GM23338 (cell line): ENCODE results near the gene PRAC1. TPM values are rescaled to one million over a fixed set of nuclear protein-coding genes. Genes with fewer than 3 reads are reported as not detected.

ENCODE experiments used
- ATAC-seq: fragments of 200-7000 bp; cut with Tn5 transposase; 3 replicates; pipeline ENCODE4 v1.9.1; 2020
- DNase-seq: peaks from one replicate; pipeline ENCODE4 v3.0.0-alpha.2; 2015; ENCODE audit warnings: low spot score
- H2AFZ ChIP-seq: fragments of 200-600 bp; sonication (generic); 2 replicates; pipeline ENCODE4 v1.8.0; 2016; ENCODE audit warnings: antibody characterized with exemption, mild to moderate bottlenecking, moderate library complexity
- H3F3A ChIP-seq: fragments of 200-600 bp; sonication (generic); replicated peaks from 2 replicates; pipeline ENCODE4 v1.8.0; 2017; ENCODE audit warnings: antibody characterized with exemption, mixed run types, low read depth
- H3K27ac ChIP-seq: fragments of 200-600 bp; sonication (generic); 2 replicates; pipeline ENCODE4 v1.6.1; 2016; ENCODE audit warnings: low read depth
- H3K27me3 ChIP-seq: fragments of 200-600 bp; sonication (generic); 2 replicates; pipeline ENCODE4 v1.8.0; 2016; ENCODE audit warnings: mild to moderate bottlenecking, mixed run types, moderate library complexity; ENCODE audit not compliant: insufficient read depth
- H3K36me3 ChIP-seq: fragments of 200-600 bp; sonication (generic); 2 replicates; pipeline ENCODE4 v1.8.0; 2016; ENCODE audit warnings: mild to moderate bottlenecking; ENCODE audit not compliant: insufficient read depth
- H3K4me1 ChIP-seq: fragments of 200-600 bp; sonication (generic); 2 replicates; pipeline ENCODE4 v1.8.0; 2016; ENCODE audit warnings: mild to moderate bottlenecking, moderate library complexity; ENCODE audit not compliant: insufficient read depth
- H3K4me2 ChIP-seq: fragments of 200-600 bp; sonication (generic); 2 replicates; pipeline ENCODE4 v1.7.1; 2017; ENCODE audit warnings: mixed run types
- H3K4me3 ChIP-seq: fragments of 200-600 bp; sonication (generic); 2 replicates; pipeline ENCODE4 v1.6.1; 2016; ENCODE audit warnings: mixed run types
- H3K79me2 ChIP-seq: fragments of 200-600 bp; sonication (generic); replicated peaks from 2 replicates; pipeline ENCODE4 v1.8.0; 2017; ENCODE audit warnings: mild to moderate bottlenecking; ENCODE audit not compliant: insufficient read depth
- H3K9me2 ChIP-seq: fragments of 200-600 bp; sonication (generic); 2 replicates; pipeline ENCODE4 v1.8.0; 2017; ENCODE audit not compliant: insufficient read depth
- H4K20me1 ChIP-seq: fragments of 200-600 bp; sonication (generic); replicated peaks from 2 replicates; pipeline ENCODE4 v1.8.0; 2017; ENCODE audit warnings: mild to moderate bottlenecking; ENCODE audit not compliant: insufficient read depth
- H3K27ac Mint-ChIP-seq: 2 replicates; pipeline ENCODE4 v1.8.0; 2020; ENCODE audit warnings: inconsistent platforms, mild to moderate bottlenecking, moderate library complexity, mixed read lengths
- H3K27me3 Mint-ChIP-seq: 3 replicates; pipeline ENCODE4 v1.8.0; 2022; ENCODE audit warnings: low read depth, mild to moderate bottlenecking, moderate library complexity, mixed read lengths, inconsistent platforms; ENCODE audit not compliant: insufficient read depth, poor library complexity
- H3K36me3 Mint-ChIP-seq: 3 replicates; pipeline ENCODE4 v1.8.0; 2021; ENCODE audit warnings: low read depth, mild to moderate bottlenecking, inconsistent platforms, moderate library complexity, mixed read lengths
- H3K4me1 Mint-ChIP-seq: 3 replicates; pipeline ENCODE4 v1.8.0; 2020; ENCODE audit warnings: mild to moderate bottlenecking, inconsistent platforms, mixed read lengths
- H3K4me3 Mint-ChIP-seq: 3 replicates; pipeline ENCODE4 v1.8.0; 2021; ENCODE audit warnings: moderate library complexity, mild to moderate bottlenecking, inconsistent platforms, mixed read lengths
- H3K9me3 Mint-ChIP-seq: 3 replicates; pipeline ENCODE4 v1.8.0; 2020; ENCODE audit warnings: moderate library complexity, mild to moderate bottlenecking, inconsistent platforms, mixed read lengths
- CREB1 ChIP-seq: fragments of 250-450 bp; sonication (Bioruptor Pico); IDR thresholded peaks from 2 replicates; pipeline ENCODE4 v1.5.0; 2020; ENCODE audit warnings: low read depth, mild to moderate bottlenecking, moderate library complexity
- EZH2 ChIP-seq: fragments of 200-600 bp; sonication (generic); IDR thresholded peaks from one replicate; pipeline ENCODE4 v1.8.0; 2017; ENCODE audit warnings: antibody characterized with exemption, mild to moderate bottlenecking, low read depth; ENCODE audit not compliant: unreplicated experiment
- EZH2phosphoT487 ChIP-seq: fragments of 200-600 bp; sonication (generic); IDR thresholded peaks from one replicate; pipeline ENCODE4 v1.8.1; 2018; ENCODE audit warnings: antibody characterized with exemption; ENCODE audit not compliant: unreplicated experiment
- JUNB ChIP-seq: IDR thresholded peaks from one replicate; pipeline ENCODE4 v1.6.1; 2016; ENCODE audit warnings: antibody characterized with exemption; ENCODE audit not compliant: unreplicated experiment
- NANOG ChIP-seq: IDR thresholded peaks from 2 replicates; pipeline ENCODE4 v1.6.1; 2016; ENCODE audit warnings: antibody characterized with exemption, borderline replicate concordance
- POLR2AphosphoS5 ChIP-seq: IDR thresholded peaks from 2 replicates; pipeline ENCODE4 v1.6.1; 2016; ENCODE audit warnings: antibody characterized with exemption, low read depth
- STAT1 ChIP-seq: IDR thresholded peaks from one replicate; pipeline ENCODE4 v1.6.1; 2016; ENCODE audit warnings: antibody characterized with exemption; ENCODE audit not compliant: unreplicated experiment
- ZNF114 ChIP-seq: fragments of 250-450 bp; sonication (Bioruptor Pico); IDR thresholded peaks from 2 replicates; pipeline ENCODE4 v1.5.0; 2020; ENCODE audit warnings: mild to moderate bottlenecking, moderate library complexity
- ZNF331 ChIP-seq: fragments of 250-450 bp; sonication (Bioruptor Pico); IDR thresholded peaks from 2 replicates; pipeline ENCODE4 v1.5.0; 2020; ENCODE audit warnings: low read depth, mild to moderate bottlenecking, moderate library complexity
- polyA plus RNA-seq: library from polyadenylated mRNA; unstranded; fragments of >200 nt; fragmentation: Nextera tagmentation; extraction: Ambion mirVana; gene quantifications from 2 replicates; pipeline ENCODE4 v1.2.1, GENCODE V29; 2016
- total RNA-seq: library from RNA; depleted of rRNA; stranded (reverse); fragments of >200 nt; shearing (Covaris generic); gene quantifications from 2 replicates; pipeline ENCODE4 v1.2.3, GENCODE V29; 2014
- TF ChIP-seq, protein P1 (sequence below), 2 experiments: fragments of 200-600 bp in 1 of 2; sonication (generic) in 1 of 2; conservative IDR thresholded peaks; 2 replicates each; pipeline versions ENCODE4 v1.5.1 to v1.6.1; 2016 to 2017; ENCODE audit warnings: antibody characterized with exemption in 2 of 2, low read depth in 2 of 2, mild to moderate bottlenecking in 2 of 2, moderate library complexity in 1 of 2
- TF ChIP-seq, protein P2 (sequence below): IDR thresholded peaks from one replicate; pipeline ENCODE4 v1.6.1; 2018; ENCODE audit warnings: antibody characterized with exemption; ENCODE audit not compliant: unreplicated experiment

PRAC1 gene
- total and polyA plus RNA-seq, 2 experiments from 2014 or later, result not detected

DNA sequence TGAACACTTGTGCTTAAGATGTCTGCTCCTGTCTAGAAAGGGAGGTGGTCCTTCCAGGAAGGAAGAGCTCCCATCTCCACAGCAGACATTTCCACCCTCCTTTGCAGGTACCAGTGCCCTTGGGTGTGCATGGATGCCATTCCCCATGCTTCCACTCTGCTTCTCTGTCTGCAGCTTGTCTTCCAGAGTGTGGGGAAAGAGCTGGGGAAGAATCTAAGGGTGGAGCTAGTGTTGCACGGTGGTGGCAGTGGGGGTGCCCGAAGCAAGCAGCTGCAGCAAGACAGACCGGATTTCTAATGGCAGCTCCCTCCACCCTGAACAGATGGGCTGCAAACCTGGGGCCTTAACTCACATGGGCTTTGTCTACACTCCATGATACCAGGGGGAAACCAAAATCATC lies 28.9 kb upstream of the PRAC1 start:
- peaks cover 39% of the 10 kb centered on the region for H3K4me1 ChIP-seq
- no peak overlapping the region for H3K4me2 ChIP-seq
- no peaks in the 10 kb centered on the region; the same call in 1 of the 2 replicates for H3K36me3 ChIP-seq
- H3K27ac ChIP-seq, result no peak overlapping the region
- Mint-ChIP-seq H3K9me3 (0 out of 3 replicates have a peak, but pooled peaks cover 5% of the 10 kb centered on the region), H3K36me3 (no peaks in the 10 kb centered on the region), H3K27me3 (peaks cover 100% of the 10 kb centered on the region), H3K27ac (no peak overlapping the region), H3K4me3 (no peak overlapping the region), H3K4me1 (peaks cover 20% of the 10 kb centered on the region)
- no peaks in the 10 kb centered on the region for H3K79me2 ChIP-seq
- no peak overlapping the region for H2AFZ ChIP-seq
- H4K20me1 ChIP-seq, result peaks cover 62% of the 10 kb centered on the region
- H3F3A ChIP-seq, result peaks cover 34% of the 10 kb centered on the region
- DNase-seq (no peak), ATAC-seq (no peak)
- H3K9me2 ChIP-seq, result no peaks in the 10 kb centered on the region
- H3K4me3 ChIP-seq, result no peak overlapping the region
- TF ChIP-seq EZH2 (peak; percentile 5), ZNF331 (no peak)
- peaks cover 100% of the 10 kb centered on the region for H3K27me3 ChIP-seq

DNA sequence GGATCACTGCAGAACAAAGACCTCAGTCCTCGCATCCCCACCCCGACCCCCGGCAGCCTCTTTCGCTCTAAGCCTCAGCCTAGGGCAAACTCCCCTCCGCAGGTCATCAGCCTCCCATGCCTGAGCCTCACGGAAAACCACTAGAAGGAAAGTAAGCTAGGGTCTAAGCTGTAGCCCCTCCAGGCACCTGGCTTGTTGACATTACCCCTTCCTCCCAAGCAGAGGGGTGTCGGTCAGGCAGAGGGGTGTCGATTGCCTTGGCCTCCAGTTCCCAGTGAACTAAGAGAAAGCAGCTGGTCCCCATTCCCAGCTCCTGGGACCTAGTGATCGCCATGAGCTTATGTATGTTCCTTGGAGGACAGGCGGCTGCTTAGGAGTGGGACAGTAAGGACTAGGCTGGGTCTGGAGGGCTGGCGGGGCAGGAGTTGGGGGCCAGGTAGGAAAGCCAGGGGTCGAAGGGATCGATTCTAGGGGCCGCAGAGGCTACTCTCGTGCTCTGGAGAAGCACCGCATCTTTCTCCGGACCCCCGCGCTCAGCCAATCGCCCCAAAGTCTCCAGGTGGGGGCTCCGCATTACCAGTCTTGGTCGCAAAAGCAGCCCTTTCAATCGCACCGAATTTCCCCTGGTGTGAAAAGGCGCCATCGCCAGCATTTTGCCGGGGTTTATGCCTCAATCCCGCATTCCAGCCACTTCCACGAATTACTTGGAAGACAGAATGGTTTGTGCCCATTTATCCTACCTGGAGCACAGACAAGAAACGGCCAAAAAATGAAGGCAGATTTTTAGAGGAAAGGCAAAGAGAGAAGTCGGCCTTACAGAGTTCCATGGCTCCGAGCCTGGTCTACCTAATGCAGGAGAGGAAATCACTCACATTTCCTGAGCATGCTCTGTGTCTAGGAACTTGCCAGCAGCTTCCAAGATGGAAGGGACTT lies 27.6 kb upstream of the PRAC1 start:
- Histone ChIP-seq H3K79me2 (no peaks in the 10 kb centered on the region), H3K36me3 (no peaks in the 10 kb centered on the region; the same call in 1 of the 2 replicates), H4K20me1 (peaks cover 74% of the 10 kb centered on the region), H3F3A (peaks cover 35% of the 10 kb centered on the region), H3K27ac (no peak overlapping the region), H3K9me2 (no peaks in the 10 kb centered on the region), H2AFZ (no peak overlapping the region), H3K4me3 (no peak overlapping the region), H3K27me3 (peaks cover 100% of the 10 kb centered on the region), H3K4me1 (peaks cover 37% of the 10 kb centered on the region), H3K4me2 (no peak overlapping the region)
- no peak overlapping the region for H3K4me3 Mint-ChIP-seq
- H3K4me1 Mint-ChIP-seq, result peaks cover 20% of the 10 kb centered on the region
- no peak overlapping the region for H3K27ac Mint-ChIP-seq
- no peak for ATAC-seq
- H3K9me3 Mint-ChIP-seq, result 0 out of 3 replicates have a peak, but pooled peaks cover 5% of the 10 kb centered on the region
- TF ChIP-seq, protein P1, sequence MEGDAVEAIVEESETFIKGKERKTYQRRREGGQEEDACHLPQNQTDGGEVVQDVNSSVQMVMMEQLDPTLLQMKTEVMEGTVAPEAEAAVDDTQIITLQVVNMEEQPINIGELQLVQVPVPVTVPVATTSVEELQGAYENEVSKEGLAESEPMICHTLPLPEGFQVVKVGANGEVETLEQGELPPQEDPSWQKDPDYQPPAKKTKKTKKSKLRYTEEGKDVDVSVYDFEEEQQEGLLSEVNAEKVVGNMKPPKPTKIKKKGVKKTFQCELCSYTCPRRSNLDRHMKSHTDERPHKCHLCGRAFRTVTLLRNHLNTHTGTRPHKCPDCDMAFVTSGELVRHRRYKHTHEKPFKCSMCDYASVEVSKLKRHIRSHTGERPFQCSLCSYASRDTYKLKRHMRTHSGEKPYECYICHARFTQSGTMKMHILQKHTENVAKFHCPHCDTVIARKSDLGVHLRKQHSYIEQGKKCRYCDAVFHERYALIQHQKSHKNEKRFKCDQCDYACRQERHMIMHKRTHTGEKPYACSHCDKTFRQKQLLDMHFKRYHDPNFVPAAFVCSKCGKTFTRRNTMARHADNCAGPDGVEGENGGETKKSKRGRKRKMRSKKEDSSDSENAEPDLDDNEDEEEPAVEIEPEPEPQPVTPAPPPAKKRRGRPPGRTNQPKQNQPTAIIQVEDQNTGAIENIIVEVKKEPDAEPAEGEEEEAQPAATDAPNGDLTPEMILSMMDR (conservative IDR thresholded peaks at IDR 0.05; ENCODE audit: low read depth in 2 of 2), result no peak
- TF ChIP-seq, protein P2, sequence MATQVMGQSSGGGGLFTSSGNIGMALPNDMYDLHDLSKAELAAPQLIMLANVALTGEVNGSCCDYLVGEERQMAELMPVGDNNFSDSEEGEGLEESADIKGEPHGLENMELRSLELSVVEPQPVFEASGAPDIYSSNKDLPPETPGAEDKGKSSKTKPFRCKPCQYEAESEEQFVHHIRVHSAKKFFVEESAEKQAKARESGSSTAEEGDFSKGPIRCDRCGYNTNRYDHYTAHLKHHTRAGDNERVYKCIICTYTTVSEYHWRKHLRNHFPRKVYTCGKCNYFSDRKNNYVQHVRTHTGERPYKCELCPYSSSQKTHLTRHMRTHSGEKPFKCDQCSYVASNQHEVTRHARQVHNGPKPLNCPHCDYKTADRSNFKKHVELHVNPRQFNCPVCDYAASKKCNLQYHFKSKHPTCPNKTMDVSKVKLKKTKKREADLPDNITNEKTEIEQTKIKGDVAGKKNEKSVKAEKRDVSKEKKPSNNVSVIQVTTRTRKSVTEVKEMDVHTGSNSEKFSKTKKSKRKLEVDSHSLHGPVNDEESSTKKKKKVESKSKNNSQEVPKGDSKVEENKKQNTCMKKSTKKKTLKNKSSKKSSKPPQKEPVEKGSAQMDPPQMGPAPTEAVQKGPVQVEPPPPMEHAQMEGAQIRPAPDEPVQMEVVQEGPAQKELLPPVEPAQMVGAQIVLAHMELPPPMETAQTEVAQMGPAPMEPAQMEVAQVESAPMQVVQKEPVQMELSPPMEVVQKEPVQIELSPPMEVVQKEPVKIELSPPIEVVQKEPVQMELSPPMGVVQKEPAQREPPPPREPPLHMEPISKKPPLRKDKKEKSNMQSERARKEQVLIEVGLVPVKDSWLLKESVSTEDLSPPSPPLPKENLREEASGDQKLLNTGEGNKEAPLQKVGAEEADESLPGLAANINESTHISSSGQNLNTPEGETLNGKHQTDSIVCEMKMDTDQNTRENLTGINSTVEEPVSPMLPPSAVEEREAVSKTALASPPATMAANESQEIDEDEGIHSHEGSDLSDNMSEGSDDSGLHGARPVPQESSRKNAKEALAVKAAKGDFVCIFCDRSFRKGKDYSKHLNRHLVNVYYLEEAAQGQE, result no peak
- no peak for TF ChIP-seq CREB1
- TF ChIP-seq JUNB, result no peak
- no peak for TF ChIP-seq STAT1
- TF ChIP-seq EZH2phosphoT487, result peak; percentile 11
- peak; percentile 98 for TF ChIP-seq EZH2
- TF ChIP-seq NANOG, result no peak
- no peak for TF ChIP-seq POLR2AphosphoS5
- TF ChIP-seq ZNF114 (CRISPR knock-in tag), result no peak
- TF ChIP-seq ZNF331, result no peak
- H3K36me3 Mint-ChIP-seq, result no peaks in the 10 kb centered on the region
- peaks cover 100% of the 10 kb centered on the region for H3K27me3 Mint-ChIP-seq
- DNase-seq, result peak; percentile 47
